Measurements from ENCODE around the gene LHX3. TPM values are rescaled to one million over a fixed set of nuclear protein-coding genes. Genes with fewer than 3 reads are reported as not detected.
A peak's percentile ranks its signal among the peaks of the same experiment; 100 is the strongest.

LHX3 gene
- total and polyA plus RNA-seq, 8 donors: not detected

DNA sequence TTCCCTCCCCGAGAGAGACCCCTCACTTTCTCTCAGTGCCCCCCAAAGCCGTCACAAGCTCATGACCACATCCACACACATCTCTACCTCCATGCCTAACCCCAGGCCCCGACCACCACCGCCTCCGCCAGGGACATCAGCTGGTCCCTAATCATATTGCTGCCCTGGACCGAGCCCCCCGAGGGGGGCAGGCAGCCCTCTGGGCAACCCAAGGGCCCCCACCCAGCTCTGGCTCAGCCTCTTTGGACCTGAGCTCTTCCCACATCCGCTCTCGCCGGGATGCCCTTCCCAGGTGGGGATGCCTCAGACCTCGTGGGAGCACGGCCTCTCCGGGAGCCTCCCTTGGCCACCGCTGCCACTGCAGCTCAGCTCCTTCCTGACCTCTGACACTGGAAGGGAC is 18.5 kb downstream of the LHX3 start:
- no peaks in the 10 kb centered on the region for H3K4me1 ChIP-seq
- H3K36me3 ChIP-seq: no peaks in the 10 kb centered on the region
- H3K9me3 ChIP-seq: no peaks in the 10 kb centered on the region
- H3K27me3 ChIP-seq: peaks cover 15 to 90% of the 10 kb centered on the region in 2 donors
- peak in 1 of 4 donors; percentile 71 for DNase-seq
- H3K27ac ChIP-seq: no peak overlapping the region
- TF ChIP-seq, protein P1, sequence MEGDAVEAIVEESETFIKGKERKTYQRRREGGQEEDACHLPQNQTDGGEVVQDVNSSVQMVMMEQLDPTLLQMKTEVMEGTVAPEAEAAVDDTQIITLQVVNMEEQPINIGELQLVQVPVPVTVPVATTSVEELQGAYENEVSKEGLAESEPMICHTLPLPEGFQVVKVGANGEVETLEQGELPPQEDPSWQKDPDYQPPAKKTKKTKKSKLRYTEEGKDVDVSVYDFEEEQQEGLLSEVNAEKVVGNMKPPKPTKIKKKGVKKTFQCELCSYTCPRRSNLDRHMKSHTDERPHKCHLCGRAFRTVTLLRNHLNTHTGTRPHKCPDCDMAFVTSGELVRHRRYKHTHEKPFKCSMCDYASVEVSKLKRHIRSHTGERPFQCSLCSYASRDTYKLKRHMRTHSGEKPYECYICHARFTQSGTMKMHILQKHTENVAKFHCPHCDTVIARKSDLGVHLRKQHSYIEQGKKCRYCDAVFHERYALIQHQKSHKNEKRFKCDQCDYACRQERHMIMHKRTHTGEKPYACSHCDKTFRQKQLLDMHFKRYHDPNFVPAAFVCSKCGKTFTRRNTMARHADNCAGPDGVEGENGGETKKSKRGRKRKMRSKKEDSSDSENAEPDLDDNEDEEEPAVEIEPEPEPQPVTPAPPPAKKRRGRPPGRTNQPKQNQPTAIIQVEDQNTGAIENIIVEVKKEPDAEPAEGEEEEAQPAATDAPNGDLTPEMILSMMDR (IDR thresholded peaks at IDR 0.05): no peak
- H3K4me3 ChIP-seq: no peak overlapping the region
- ATAC-seq: no peak
- intact Hi-C loops (cut with DNase I): no loop called here

DNA sequence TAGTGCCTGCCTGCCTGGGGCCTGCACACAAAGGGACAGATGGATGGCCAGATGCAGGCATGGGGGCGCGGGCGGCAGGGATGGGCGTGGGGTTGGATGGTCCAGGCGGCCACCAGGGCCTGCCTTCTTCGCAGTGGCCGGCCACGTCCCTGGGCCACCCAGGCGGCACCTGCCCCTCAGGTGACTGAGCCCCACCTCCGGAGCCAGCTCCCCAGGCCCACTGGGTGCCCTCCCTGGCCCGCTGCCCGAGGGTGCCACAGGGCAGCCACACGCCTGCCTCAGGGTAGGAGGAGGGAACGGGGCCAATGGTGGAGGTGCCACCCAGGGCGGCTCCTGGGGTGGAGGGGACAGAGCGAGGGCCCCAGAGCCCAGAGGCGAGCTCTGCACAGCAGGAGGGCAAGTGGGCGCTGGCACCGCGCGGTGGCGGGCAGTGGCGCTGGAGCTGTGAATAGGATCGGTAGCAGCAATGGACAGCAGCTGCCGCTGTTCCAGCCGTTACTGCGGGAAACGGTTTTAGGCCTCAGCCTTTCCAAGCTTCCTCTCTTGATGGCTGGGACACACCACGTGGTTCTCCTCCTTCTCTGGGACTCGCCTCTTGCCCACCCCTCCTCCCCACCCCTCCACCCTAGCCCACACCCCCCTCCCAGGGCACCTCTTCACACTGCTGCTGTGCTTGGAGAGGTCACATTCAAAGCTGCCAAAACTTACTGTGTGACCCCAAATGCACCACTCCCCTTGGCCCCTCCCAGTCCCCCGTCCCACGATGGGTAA is 19.1 kb downstream of the LHX3 start:
- TF ChIP-seq, protein P1 (IDR thresholded peaks at IDR 0.05): no peak
- DNase-seq (peak in 1 of 4 donors; percentile 64), ATAC-seq (no peak)
- no peak overlapping the region for H3K27ac ChIP-seq
- no peaks in the 10 kb centered on the region for H3K9me3 ChIP-seq
- H3K36me3 ChIP-seq: no peaks in the 10 kb centered on the region
- H3K27me3 ChIP-seq: peaks cover 9 to 86% of the 10 kb centered on the region in 2 donors
- H3K4me3 ChIP-seq: no peak overlapping the region
- no peaks in the 10 kb centered on the region for H3K4me1 ChIP-seq
- intact Hi-C loops (cut with DNase I): no loop called here

DNA sequence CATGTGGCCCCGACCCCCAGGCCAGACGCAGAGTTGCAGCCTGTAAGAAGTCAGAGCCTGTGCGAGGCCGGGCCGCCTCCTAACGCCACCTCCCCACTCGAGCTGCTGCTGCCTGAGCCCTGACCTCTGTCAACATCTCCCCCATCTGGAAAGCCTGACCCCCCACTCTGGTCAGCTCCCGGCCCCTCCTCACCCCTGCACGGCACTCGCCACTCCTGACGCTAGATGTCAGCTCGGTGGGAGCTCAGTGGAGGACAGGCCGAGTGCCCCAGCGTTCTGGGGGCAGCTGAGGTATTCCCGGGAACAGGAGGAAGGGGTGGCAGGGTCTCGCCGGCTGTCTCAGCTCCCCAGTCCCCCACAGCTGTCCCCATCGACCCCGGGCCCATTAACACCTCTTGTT is 19.9 kb downstream of the LHX3 start:
- Histone ChIP-seq H3K36me3 (no peaks in the 10 kb centered on the region), H3K27me3 (peaks cover 6 to 85% of the 10 kb centered on the region in 2 donors), H3K9me3 (no peaks in the 10 kb centered on the region), H3K27ac (no peak overlapping the region), H3K4me3 (no peak overlapping the region), H3K4me1 (no peaks in the 10 kb centered on the region)
- TF ChIP-seq, protein P1 (IDR thresholded peaks at IDR 0.05): no peak
- no peak for ATAC-seq
- intact Hi-C loops (cut with DNase I): no loop called here
- peak in 1 of 4 donors; percentile 61 for DNase-seq

DNA sequence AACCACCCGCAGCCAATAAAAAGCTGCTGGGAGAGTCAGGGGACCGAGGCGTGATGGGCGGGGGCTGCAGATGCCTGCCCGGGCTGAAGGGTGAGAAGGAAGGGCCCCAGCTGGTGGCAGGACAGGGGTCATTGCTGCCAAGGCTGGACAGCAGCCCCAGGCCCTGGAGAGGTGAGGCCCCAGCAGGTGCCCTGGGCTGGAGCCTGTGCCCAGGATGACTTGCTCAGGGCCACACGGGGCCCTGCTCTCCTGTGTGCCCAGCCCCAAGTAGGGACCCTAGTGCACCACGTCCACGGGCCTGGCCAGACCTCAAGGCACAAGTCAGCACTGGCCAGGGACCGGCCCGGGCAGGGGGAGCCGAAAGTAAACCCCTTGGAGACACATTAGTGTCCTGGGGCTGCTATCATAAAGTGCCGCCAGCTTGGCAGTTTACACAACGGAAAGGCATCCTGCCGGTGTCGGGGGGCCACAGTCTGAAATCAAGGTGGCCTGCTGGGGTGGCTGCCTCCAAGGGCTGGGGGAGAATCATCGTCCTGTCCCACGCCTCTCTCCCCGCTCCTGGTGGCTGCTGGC is 22.0 kb downstream of the LHX3 start:
- Histone ChIP-seq H3K4me3 (no peak overlapping the region), H3K27ac (no peak overlapping the region), H3K27me3 (peaks cover 6 to 83% of the 10 kb centered on the region in 2 donors), H3K9me3 (no peaks in the 10 kb centered on the region), H3K4me1 (no peaks in the 10 kb centered on the region), H3K36me3 (no peaks in the 10 kb centered on the region)
- TF ChIP-seq, protein P1 (IDR thresholded peaks at IDR 0.05): no peak
- ATAC-seq (no peak), DNase-seq (no peak)
- intact Hi-C loops (cut with DNase I): no loop called here

DNA sequence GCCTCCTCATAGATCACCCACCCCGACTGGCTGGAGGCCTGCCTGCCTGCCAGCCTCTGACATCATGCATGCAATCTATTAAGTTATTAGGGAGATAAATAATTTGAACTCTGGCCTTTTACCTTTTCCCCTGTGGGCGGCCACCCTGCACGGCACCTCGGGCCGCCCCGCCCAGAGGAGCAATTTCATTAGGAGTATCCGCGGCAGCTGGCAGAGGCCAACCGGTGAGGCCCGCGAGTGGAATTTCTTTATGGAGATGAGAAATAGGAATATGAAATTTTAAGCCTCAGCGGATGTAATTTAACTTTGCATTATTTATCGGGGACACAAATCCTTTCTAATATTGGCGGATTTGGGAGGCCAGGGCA is 22.5 kb downstream of the LHX3 start:
- TF ChIP-seq, protein P1 (IDR thresholded peaks at IDR 0.05): no peak
- Histone ChIP-seq H3K4me1 (no peaks in the 10 kb centered on the region), H3K27ac (no peak overlapping the region), H3K27me3 (peaks cover 6 to 83% of the 10 kb centered on the region in 2 donors), H3K4me3 (no peak overlapping the region), H3K36me3 (no peaks in the 10 kb centered on the region), H3K9me3 (no peaks in the 10 kb centered on the region)
- DNase-seq: no peak
- intact Hi-C loops (cut with DNase I): no loop called here
- no peak for ATAC-seq

All from left lung (tissue), 10 donors.